Activated B cell treated with CpG ODN at 0.5 μM for 24 hours (primary cell): ENCODE data around the gene TNIP3. TPM values are rescaled to one million over a fixed set of nuclear protein-coding genes. Genes with fewer than 3 reads are reported as not detected.

Experiments used
- ATAC-seq: fragments of 200-7000 bp; cut with Tn5 transposase; one replicate; pipeline ENCODE4 v1.10.0; 2021; ENCODE audit warnings: low read depth, mild to moderate bottlenecking, moderate library complexity
- CTCF ChIA-PET: fragments of 350-600 bp; sonication (Branson Sonifier 250); formaldehyde crosslinking; loops from one replicate; lab custom pipeline; 2021; ENCODE audit warnings: antibody characterized with exemption; lab: Charles Lee
- POLR2A ChIA-PET: fragments of 350-600 bp; sonication (Branson Sonifier 250); formaldehyde crosslinking; loops from one replicate; lab custom pipeline; 2021; ENCODE audit warnings: antibody characterized with exemption; lab: Charles Lee
- DNase-seq: peaks from one replicate; pipeline ENCODE4 v3.0.0; 2022
- H3K27ac Mint-ChIP-seq: one replicate; pipeline ENCODE4 v1.8.0; 2020; ENCODE audit warnings: mixed read lengths
- H3K27me3 Mint-ChIP-seq: one replicate; pipeline ENCODE4 v1.8.0; 2021; ENCODE audit warnings: mixed read lengths
- H3K36me3 Mint-ChIP-seq: one replicate; pipeline ENCODE4 v1.8.0; 2021; ENCODE audit warnings: low read depth, mixed read lengths
- H3K4me1 Mint-ChIP-seq: one replicate; pipeline ENCODE4 v1.8.0; 2021; ENCODE audit warnings: mixed read lengths
- H3K4me3 Mint-ChIP-seq: one replicate; pipeline ENCODE4 v1.8.0; 2020; ENCODE audit warnings: mild to moderate bottlenecking, mixed read lengths
- H3K9me3 Mint-ChIP-seq: one replicate; pipeline ENCODE4 v1.8.0; 2020; ENCODE audit warnings: mixed read lengths
- intact Hi-C: fragments of 100-400 bp; cut with micrococcal nuclease; formaldehyde crosslinking; loops from one replicate; pipeline ENCODE4 v1.15.1; 2024
- total RNA-seq: library from RNA; stranded (reverse); gene quantifications from 2 replicates; pipeline ENCODE4 v1.2.3, GENCODE V29; 2022
- TF ChIP-seq, protein P1 (sequence below): fragments of 200-600 bp; IDR thresholded peaks from one replicate; pipeline ENCODE4 v1.8.0; 2022; ENCODE audit warnings: antibody characterized with exemption, mild to moderate bottlenecking

TNIP3 gene
- total RNA-seq, 1 donor from 2014 or later: not detected

DNA sequence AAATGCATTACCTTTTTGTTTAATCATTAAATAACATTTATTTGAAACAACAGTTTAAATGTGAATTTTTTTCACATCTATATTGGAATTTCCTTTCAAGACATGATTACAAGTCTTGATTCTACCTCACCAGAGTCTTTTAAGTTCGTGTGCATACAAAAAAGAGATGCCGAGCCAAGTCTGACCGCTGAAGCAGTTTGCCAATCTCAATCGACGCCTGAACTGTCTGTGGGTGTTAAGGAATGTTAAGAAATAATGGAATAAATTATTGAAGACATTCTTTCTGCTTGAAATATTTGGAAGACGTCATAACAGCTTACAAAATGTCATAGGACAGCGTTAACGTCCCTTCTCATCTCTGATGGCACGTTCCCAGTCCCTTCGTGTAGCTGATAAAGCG, 27.9 kb upstream of the TNIP3 start:
- Mint-ChIP-seq H3K4me1 (peaks cover 3% of the 10 kb centered on the region), H3K36me3 (no peaks in the 10 kb centered on the region), H3K27ac (no peak overlapping the region), H3K9me3 (no peaks in the 10 kb centered on the region), H3K27me3 (no peaks in the 10 kb centered on the region), H3K4me3 (no peak overlapping the region)
- ATAC-seq: no peak
- no peak for DNase-seq
- TF ChIP-seq, protein P1, sequence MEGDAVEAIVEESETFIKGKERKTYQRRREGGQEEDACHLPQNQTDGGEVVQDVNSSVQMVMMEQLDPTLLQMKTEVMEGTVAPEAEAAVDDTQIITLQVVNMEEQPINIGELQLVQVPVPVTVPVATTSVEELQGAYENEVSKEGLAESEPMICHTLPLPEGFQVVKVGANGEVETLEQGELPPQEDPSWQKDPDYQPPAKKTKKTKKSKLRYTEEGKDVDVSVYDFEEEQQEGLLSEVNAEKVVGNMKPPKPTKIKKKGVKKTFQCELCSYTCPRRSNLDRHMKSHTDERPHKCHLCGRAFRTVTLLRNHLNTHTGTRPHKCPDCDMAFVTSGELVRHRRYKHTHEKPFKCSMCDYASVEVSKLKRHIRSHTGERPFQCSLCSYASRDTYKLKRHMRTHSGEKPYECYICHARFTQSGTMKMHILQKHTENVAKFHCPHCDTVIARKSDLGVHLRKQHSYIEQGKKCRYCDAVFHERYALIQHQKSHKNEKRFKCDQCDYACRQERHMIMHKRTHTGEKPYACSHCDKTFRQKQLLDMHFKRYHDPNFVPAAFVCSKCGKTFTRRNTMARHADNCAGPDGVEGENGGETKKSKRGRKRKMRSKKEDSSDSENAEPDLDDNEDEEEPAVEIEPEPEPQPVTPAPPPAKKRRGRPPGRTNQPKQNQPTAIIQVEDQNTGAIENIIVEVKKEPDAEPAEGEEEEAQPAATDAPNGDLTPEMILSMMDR: no peak
- ChIA-PET POLR2A (no interaction called here), CTCF (interaction anchor here (0.6 to 3.2 kb wide), 12 partner anchors 8 to 545 kb away, joined by 3 to 35 read pairs (median 4); no protein-coding TSS in a partner anchor)
- intact Hi-C loops: loop anchor here (1.0 to 5.0 kb wide), 3 partner anchors 60 to 535 kb away; no protein-coding TSS in a partner anchor

DNA sequence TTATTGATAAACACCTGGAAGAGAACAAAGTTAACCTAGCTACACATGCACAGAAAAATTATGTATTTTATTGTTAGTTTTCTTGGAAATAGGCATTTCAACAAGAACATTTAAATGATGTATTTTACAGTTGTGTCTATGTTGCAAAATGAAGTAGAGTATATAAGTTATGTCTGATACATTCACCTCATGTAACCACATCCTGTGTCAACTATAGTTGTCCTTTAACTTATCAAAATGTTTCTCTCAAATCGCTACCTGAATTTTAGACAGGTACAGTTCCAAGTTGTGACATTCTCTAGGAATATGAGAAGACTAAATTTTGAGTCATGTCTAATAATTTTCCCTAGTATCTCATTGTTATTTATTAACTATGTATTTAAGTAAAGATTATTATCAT, 27.2 kb upstream of the TNIP3 start:
- no peaks in the 10 kb centered on the region for H3K36me3 Mint-ChIP-seq
- DNase-seq: no peak
- no peaks in the 10 kb centered on the region for H3K9me3 Mint-ChIP-seq
- no peak for ATAC-seq
- H3K4me1 Mint-ChIP-seq: peaks cover 3% of the 10 kb centered on the region
- ChIA-PET POLR2A (no interaction called here), CTCF (interaction anchor here (1.9 to 3.2 kb wide), 3 partner anchors 8 to 59 kb away, joined by 10 to 35 read pairs (median 14); no protein-coding TSS in a partner anchor)
- H3K27me3 Mint-ChIP-seq: no peaks in the 10 kb centered on the region
- no peak overlapping the region for H3K4me3 Mint-ChIP-seq
- intact Hi-C loops: loop anchor here (5.0 kb wide), 1 partner anchor 116 kb away; no protein-coding TSS in a partner anchor
- TF ChIP-seq, protein P1: no peak
- no peak overlapping the region for H3K27ac Mint-ChIP-seq

DNA sequence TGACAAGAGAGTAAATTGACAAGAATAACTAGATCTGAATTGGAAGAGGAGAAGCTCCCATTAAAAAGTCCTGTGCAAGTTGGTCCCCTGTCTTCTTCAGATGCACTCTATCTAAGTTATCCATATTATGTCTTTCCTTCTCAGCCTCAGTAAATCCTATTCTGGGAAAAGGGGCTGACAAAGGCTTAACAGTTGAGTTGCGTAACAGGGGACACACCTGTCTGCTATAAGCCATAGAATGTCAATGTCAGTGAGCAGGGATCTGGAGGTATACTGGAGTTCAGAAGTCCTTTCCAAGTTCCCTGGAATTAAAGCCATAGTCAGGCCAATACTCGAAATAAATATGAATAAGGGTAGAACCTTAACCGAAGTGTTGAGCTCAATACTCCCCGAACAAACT, 26.3 kb upstream of the TNIP3 start:
- TF ChIP-seq, protein P1: no peak
- no peak for ATAC-seq
- POLR2A ChIA-PET: no interaction called here
- Mint-ChIP-seq H3K9me3 (no peaks in the 10 kb centered on the region), H3K27ac (no peak overlapping the region), H3K4me1 (peaks cover 8% of the 10 kb centered on the region), H3K27me3 (no peaks in the 10 kb centered on the region), H3K36me3 (no peaks in the 10 kb centered on the region), H3K4me3 (no peak overlapping the region)
- DNase-seq: no peak
- intact Hi-C loops: loop anchor here (5.0 kb wide), 1 partner anchor 117 kb away; no protein-coding TSS in a partner anchor
- CTCF ChIA-PET: interaction anchor here (3.0 to 3.2 kb wide), 2 partner anchors 10 to 60 kb away, joined by 10 to 35 read pairs; no protein-coding TSS in a partner anchor

DNA sequence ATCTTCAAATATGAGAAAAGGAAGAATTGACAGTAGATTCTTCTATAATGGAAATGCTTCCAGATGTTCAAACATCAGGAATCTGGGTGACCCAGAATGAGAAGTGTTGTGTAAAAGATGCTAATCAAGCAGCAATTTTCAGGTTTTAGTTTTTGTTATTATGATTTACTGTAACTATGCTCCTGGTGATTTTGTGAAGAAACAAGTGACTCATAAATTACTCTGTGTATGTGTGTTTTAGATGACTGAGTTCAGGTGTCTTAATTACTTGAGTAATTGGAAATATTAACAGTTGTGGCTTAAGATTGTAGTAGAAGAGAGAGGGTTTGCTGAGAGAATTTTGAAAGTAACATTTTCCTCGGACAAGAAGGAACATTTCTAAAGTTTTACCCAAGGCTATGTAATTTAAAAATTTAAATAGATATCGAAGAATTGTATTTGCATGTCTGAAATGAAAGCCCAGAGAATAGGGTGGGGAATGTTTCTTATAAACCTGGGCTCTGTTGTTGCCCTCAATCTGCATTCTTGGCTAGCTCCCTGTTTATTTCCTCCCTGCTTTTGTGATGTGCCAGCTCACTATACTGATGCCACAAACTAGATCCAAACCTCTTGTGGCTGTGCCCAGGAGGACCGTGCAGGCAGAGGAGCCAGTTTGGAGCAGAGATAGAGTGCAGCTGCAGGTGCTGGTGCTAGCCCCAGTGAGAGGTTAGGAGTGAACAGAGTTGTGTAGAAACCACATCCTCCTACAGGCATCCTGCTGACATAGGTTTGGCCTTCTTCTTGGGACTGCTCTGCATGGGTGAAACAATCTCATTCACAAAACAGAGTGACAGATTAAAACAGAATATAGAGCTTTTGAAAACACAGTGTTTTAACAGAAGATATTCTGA, 25.4 kb upstream of the TNIP3 start:
- intact Hi-C loops: loop anchor here (5.0 kb wide), 1 partner anchor 118 kb away; no protein-coding TSS in a partner anchor
- ChIA-PET POLR2A (no interaction called here), CTCF (interaction anchor here (3.0 kb wide), 1 partner anchor 11 kb away, joined by 10 read pairs; no protein-coding TSS in a partner anchor)
- TF ChIP-seq, protein P1: no peak
- Mint-ChIP-seq H3K4me1 (peaks cover 8% of the 10 kb centered on the region), H3K36me3 (no peaks in the 10 kb centered on the region), H3K27me3 (no peaks in the 10 kb centered on the region), H3K9me3 (no peaks in the 10 kb centered on the region), H3K27ac (no peak overlapping the region), H3K4me3 (no peak overlapping the region)
- no peak for ATAC-seq
- DNase-seq: no peak

DNA sequence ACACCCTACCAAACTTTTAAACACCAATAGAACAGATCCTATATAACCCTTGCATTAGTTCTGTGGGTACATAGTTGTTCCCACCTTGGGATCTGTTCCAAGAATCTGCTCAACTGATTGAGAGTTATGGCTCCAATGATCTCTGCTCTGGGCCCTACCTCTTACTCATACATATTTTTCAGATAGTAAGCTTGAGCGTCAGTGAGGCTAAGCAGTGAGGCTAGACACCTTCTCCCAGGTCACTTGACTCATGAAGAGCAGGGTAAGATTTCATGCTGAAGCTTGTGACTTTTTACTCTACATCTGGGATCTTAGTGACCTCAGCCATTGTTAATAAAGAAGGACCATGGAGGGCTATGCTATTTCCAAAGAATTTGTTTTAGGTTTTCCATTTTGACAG, 23.1 kb upstream of the TNIP3 start:
- H3K9me3 Mint-ChIP-seq: no peaks in the 10 kb centered on the region
- ChIA-PET POLR2A (no interaction called here), CTCF (no interaction called here)
- no peaks in the 10 kb centered on the region for H3K27me3 Mint-ChIP-seq
- H3K36me3 Mint-ChIP-seq: no peaks in the 10 kb centered on the region
- intact Hi-C loops: no loop called here
- DNase-seq (no peak), ATAC-seq (no peak)
- H3K4me1 Mint-ChIP-seq: peaks cover 4% of the 10 kb centered on the region
- H3K27ac Mint-ChIP-seq: no peak overlapping the region
- H3K4me3 Mint-ChIP-seq: no peak overlapping the region
- TF ChIP-seq, protein P1: no peak
